ENCODE measurements around the gene NBEA. TPM values are rescaled to one million over a fixed set of nuclear protein-coding genes. Genes with fewer than 3 reads are reported as not detected.

The NBEA gene
- total RNA-seq, 1 donor from 2014 or later, result 3.9 TPM

GRCh38 chr13:35706281-35706680 lies 764.2 kb downstream of the NBEA start:
- no peak for TF ChIP-seq CTCF (IDR thresholded peaks at IDR 0.05)
- Mint-ChIP-seq H3K27ac (no peak overlapping the region), H3K4me3 (no peak overlapping the region), H3K36me3 (ENCODE audit: low read depth) (no peaks in the 10 kb centered on the region), H3K9me3 (no peaks in the 10 kb centered on the region), H3K27me3 (peaks cover 2% of the 10 kb centered on the region), H3K4me1 (no peaks in the 10 kb centered on the region)
- CTCF ChIA-PET, result no interaction called here
- DNase-seq, result no peak
- POLR2A ChIA-PET, result no interaction called here
- intact Hi-C loops (cut with micrococcal nuclease), result no loop called here
- no peak for ATAC-seq (ENCODE audit: low read depth)

- H3K27me3 Mint-ChIP-seq, result peaks cover 2% of the 10 kb centered on the region
Measured at GRCh38 chr13:35706721-35707120, 764.7 kb downstream of the NBEA start.

GRCh38 chr13:35711909-35712308 lies 769.8 kb downstream of the NBEA start:
- ATAC-seq (ENCODE audit: low read depth) (no peak), DNase-seq (no peak)
- ChIA-PET POLR2A (no interaction called here), CTCF (no interaction called here)
- H3K9me3 Mint-ChIP-seq, result no peaks in the 10 kb centered on the region
- H3K27me3 Mint-ChIP-seq, result no peaks in the 10 kb centered on the region
- no peak overlapping the region for H3K4me3 Mint-ChIP-seq
- no peak for TF ChIP-seq CTCF (IDR thresholded peaks at IDR 0.05)
- H3K4me1 Mint-ChIP-seq, result no peaks in the 10 kb centered on the region
- no peaks in the 10 kb centered on the region for H3K36me3 Mint-ChIP-seq (ENCODE audit: low read depth)
- H3K27ac Mint-ChIP-seq, result no peak overlapping the region
- intact Hi-C loops (cut with micrococcal nuclease), result no loop called here

More at GRCh38 chr13:35706721-35707120, 764.7 kb downstream of the NBEA start:
- H3K9me3 Mint-ChIP-seq, result no peaks in the 10 kb centered on the region
- TF ChIP-seq CTCF (IDR thresholded peaks at IDR 0.05), result no peak
- H3K36me3 Mint-ChIP-seq (ENCODE audit: low read depth), result no peaks in the 10 kb centered on the region
- no peak for DNase-seq
- CTCF ChIA-PET, result no interaction called here
- H3K4me3 Mint-ChIP-seq, result no peak overlapping the region
- POLR2A ChIA-PET, result no interaction called here
- no peak overlapping the region for H3K27ac Mint-ChIP-seq
- H3K4me1 Mint-ChIP-seq, result no peaks in the 10 kb centered on the region
- no peak for ATAC-seq (ENCODE audit: low read depth)
- intact Hi-C loops (cut with micrococcal nuclease), result no loop called here

GRCh38 chr13:35712907-35713761 lies 771.1 kb downstream of the NBEA start:
- no peak for TF ChIP-seq CTCF (IDR thresholded peaks at IDR 0.05)

GRCh38 chr13:35714121-35714520 lies 772.1 kb downstream of the NBEA start:
- CTCF ChIA-PET, result no interaction called here
- Mint-ChIP-seq H3K9me3 (no peaks in the 10 kb centered on the region), H3K27me3 (no peaks in the 10 kb centered on the region), H3K4me3 (no peak overlapping the region), H3K36me3 (ENCODE audit: low read depth) (no peaks in the 10 kb centered on the region), H3K4me1 (no peaks in the 10 kb centered on the region), H3K27ac (no peak overlapping the region)
- intact Hi-C loops (cut with micrococcal nuclease), result no loop called here
- TF ChIP-seq CTCF (IDR thresholded peaks at IDR 0.05), result no peak
- no peak for DNase-seq
- no peak for ATAC-seq (ENCODE audit: low read depth)
- POLR2A ChIA-PET, result no interaction called here

More at GRCh38 chr13:35712907-35713761, 771.1 kb downstream of the NBEA start:
- ChIA-PET CTCF (no interaction called here), POLR2A (no interaction called here)
- Mint-ChIP-seq H3K4me3 (no peak overlapping the region), H3K27me3 (no peaks in the 10 kb centered on the region), H3K27ac (no peak overlapping the region), H3K4me1 (no peaks in the 10 kb centered on the region), H3K9me3 (no peaks in the 10 kb centered on the region), H3K36me3 (ENCODE audit: low read depth) (no peaks in the 10 kb centered on the region)
- intact Hi-C loops (cut with micrococcal nuclease), result no loop called here
- no peak for ATAC-seq (ENCODE audit: low read depth)
- DNase-seq, result no peak

All from activated B cell treated with CpG ODN at 0.5 μM for 24 hours (primary cell).